Measurements from ENCODE around the gene RPH3AL.

GRCh38 chr17:332558-333322, 19.9 kb downstream of the RPH3AL start:
- TF ChIP-seq CTCF (IDR thresholded peaks at IDR 0.05 in 4 of 5, conservative IDR thresholded peaks at IDR 0.05 in 1 of 5) (no peak), POLR2A (IDR thresholded peaks at IDR 0.05) (peak in 1 of 2 donors; percentile 69)

Data from gastrocnemius medialis (tissue), 4 donors.